Activated CD4-positive, alpha-beta T cell treated with anti-CD3 and anti-CD28 coated beads for 48 hours (primary cell): ENCODE results near the gene INTS11.
"Not testable (repeated sequence)": the region's sequence is repeated elsewhere in the genome, so short reads cannot be mapped to it uniquely, and the experiment has no call there.

Experiments used
- DNase-seq: peaks from one replicate; pipeline ENCODE4 v3.0.0-alpha.2; 2020

INTS11 gene

GRCh38 chr1:1329304-1330210, 5.1 kb upstream of the INTS11 start:
- no peak for DNase-seq

GRCh38 chr1:1328254-1328653, 3.8 kb upstream of the INTS11 start:
- DNase-seq = no peak

- DNase-seq = no peak
These were observed 2.8 kb upstream of the INTS11 start for GRCh38 chr1:1327291-1327690.

GRCh38 chr1:1326075-1326605, 1.7 kb upstream of the INTS11 start:
- no peak for DNase-seq

- no peak for DNase-seq
These were observed 1.0 kb upstream of the INTS11 start for GRCh38 chr1:1325288-1326074.

GRCh38 chr1:1324084-1324523, 356 bp downstream of the INTS11 start:
- no peak for DNase-seq

- DNase-seq = no peak
These were observed 1.5 kb downstream of the INTS11 start for GRCh38 chr1:1322952-1323351.

- DNase-seq = no peak
These were observed 2.0 kb downstream of the INTS11 start for GRCh38 chr1:1322418-1322817.

- no peak for DNase-seq
These were observed 3.0 kb downstream of the INTS11 start for GRCh38 chr1:1321477-1321876.

GRCh38 chr1:1320666-1321448, 3.6 kb downstream of the INTS11 start:
- no peak for DNase-seq

- DNase-seq = no peak
These were observed 4.9 kb downstream of the INTS11 start for GRCh38 chr1:1319646-1319941.

GRCh38 chr1:1318777-1319645, 5.4 kb downstream of the INTS11 start:
- no peak for DNase-seq

- DNase-seq = no peak
These were observed 6.3 kb downstream of the INTS11 start for GRCh38 chr1:1318131-1318652.

GRCh38 chr1:1317420-1317819, 7.0 kb downstream of the INTS11 start:
- DNase-seq = no peak

- DNase-seq = not testable (repeated sequence)
These were observed 8.3 kb downstream of the INTS11 start for GRCh38 chr1:1316199-1316598.

- no peak for DNase-seq
These were observed 9.0 kb downstream of the INTS11 start for GRCh38 chr1:1315435-1315954.

GRCh38 chr1:1314678-1315335, 9.7 kb downstream of the INTS11 start:
- DNase-seq = no peak

- DNase-seq = no peak
These were observed 10.2 kb downstream of the INTS11 start for GRCh38 chr1:1314237-1314586.

- no peak for DNase-seq
These were observed 10.8 kb downstream of the INTS11 start for GRCh38 chr1:1313500-1314236.
